ENCODE data around the gene SSR1.
"Not testable (repeated sequence)": the region's sequence is repeated elsewhere in the genome, so short reads cannot be mapped to it uniquely, and the experiment has no call there.

DNA sequence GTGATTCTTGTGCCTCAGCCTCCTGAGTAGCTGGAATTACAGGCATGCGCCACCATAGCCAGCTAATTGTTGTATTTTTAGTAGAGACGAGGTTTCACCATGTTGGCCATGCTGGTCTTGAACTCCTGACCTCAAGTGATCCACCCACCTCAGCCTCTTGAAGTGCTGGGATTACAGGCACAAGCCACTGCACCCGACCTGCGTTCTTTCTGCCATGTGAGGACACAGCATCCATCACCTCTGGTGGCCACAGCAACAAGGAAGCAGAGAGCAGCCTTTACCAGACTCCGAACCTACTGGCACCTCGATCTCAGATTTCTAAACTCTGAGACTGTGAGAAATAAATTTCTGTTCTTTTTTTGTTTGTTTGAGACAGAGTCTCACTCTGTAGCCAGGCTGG lies 8.9 kb upstream of the SSR1 start:
- TF ChIP-seq, protein P1, sequence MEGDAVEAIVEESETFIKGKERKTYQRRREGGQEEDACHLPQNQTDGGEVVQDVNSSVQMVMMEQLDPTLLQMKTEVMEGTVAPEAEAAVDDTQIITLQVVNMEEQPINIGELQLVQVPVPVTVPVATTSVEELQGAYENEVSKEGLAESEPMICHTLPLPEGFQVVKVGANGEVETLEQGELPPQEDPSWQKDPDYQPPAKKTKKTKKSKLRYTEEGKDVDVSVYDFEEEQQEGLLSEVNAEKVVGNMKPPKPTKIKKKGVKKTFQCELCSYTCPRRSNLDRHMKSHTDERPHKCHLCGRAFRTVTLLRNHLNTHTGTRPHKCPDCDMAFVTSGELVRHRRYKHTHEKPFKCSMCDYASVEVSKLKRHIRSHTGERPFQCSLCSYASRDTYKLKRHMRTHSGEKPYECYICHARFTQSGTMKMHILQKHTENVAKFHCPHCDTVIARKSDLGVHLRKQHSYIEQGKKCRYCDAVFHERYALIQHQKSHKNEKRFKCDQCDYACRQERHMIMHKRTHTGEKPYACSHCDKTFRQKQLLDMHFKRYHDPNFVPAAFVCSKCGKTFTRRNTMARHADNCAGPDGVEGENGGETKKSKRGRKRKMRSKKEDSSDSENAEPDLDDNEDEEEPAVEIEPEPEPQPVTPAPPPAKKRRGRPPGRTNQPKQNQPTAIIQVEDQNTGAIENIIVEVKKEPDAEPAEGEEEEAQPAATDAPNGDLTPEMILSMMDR (conservative IDR thresholded peaks at IDR 0.05; ENCODE audit: low read length), result not testable (repeated sequence)
- not testable (repeated sequence) for TF ChIP-seq EZH2phosphoT487 (IDR thresholded peaks at IDR 0.05; ENCODE audit: borderline replicate concordance)

All from Loucy (cell line).